ENCODE results near the gene LNPEP.
"Not testable (repeated sequence)": the region's sequence is repeated elsewhere in the genome, so short reads cannot be mapped to it uniquely, and the experiment has no call there.

The LNPEP gene

GRCh38 chr5:97070234-97070633 lies 134.4 kb downstream of the LNPEP start:
- DNase-seq, result no peak

DNA sequence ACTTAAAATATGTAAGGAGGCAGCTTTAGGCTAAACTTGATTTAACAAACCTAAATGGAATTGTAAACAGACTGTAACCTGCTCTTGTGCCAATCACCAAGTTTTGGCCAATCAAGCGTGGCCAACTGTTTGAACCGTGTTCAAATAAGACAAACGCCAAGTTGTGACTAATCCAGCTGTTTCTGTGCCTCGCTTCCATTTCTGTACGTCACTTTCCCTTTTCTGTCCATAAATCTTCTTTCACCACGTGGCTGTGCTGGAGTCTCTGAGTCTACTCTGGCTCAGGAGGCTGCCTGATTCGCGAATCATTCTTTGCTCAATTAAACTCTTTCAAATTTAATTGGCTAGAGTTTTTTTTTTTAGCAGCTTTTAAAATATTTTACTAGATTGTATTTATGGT lies 135.2 kb downstream of the LNPEP start:
- no peak for DNase-seq

DNA sequence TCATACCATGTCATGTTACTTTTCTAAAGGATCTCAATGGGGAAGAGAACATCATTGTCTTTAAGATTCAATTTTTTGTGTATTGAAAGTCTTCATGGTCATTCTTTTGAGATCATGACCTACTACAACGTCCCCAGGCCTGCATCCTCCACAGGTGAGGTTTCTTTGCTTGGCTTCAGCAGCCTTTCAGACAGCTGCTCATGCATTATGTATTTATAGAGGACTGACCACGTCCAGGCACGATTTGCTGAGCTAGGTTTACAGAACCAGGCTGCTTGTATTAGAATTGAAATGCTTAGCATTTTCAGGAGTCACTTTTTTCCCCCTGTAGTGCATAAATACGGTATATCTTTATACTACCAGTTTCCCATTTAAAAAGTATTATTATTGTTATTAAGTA lies 136.1 kb downstream of the LNPEP start:
- no peak for DNase-seq

- no peak for DNase-seq
Observed at GRCh38 chr5:97072696-97073095, 136.8 kb downstream of the LNPEP start.

DNA sequence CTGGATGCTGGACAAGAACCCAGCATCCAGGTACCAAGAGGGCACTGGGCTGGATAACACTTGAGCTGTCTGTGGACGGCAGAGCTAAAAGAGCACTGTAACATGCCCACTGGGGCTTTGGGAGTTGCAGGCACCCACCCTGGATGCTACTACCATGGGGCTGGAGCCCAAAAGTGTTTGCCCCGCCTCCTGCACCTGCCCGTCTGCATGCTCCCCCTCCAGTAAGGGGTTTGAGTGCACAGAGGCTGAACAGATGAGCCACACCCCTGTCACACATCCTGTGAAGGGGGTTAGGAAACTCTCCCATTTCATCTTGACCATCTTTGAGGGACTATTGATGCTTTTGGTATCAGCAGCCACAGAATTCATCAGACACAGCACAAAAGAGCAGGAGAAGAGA lies 137.5 kb downstream of the LNPEP start:
- no peak for DNase-seq

- no peak for DNase-seq
Observed at GRCh38 chr5:97074859-97075489, 139.1 kb downstream of the LNPEP start.

- DNase-seq, result no peak
Observed at GRCh38 chr5:97075649-97076048, 139.8 kb downstream of the LNPEP start.

GRCh38 chr5:97076098-97076497 lies 140.2 kb downstream of the LNPEP start:
- no peak for DNase-seq

DNA sequence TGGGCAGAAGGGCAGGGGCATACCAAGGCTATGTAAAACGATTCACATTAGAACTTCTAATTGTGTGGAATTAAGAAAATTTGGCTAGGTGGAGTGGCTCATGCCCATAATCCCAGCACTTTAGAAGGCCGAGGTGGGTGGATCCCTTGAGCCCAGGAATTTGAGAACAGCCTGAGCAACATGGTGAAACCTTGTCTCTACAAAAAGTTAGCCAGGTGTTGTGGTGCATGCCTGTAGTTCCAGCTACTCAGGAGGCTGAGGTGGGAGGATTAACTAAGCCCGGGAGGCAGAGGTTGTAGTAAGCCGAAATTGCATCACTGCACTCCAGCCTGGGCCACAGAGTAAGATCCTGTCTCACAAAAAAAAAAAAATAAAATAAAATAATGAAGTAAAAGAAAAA lies 141.4 kb downstream of the LNPEP start:
- no peak for DNase-seq

- no peak for DNase-seq
Observed at GRCh38 chr5:97078958-97079743, 143.3 kb downstream of the LNPEP start.

DNA sequence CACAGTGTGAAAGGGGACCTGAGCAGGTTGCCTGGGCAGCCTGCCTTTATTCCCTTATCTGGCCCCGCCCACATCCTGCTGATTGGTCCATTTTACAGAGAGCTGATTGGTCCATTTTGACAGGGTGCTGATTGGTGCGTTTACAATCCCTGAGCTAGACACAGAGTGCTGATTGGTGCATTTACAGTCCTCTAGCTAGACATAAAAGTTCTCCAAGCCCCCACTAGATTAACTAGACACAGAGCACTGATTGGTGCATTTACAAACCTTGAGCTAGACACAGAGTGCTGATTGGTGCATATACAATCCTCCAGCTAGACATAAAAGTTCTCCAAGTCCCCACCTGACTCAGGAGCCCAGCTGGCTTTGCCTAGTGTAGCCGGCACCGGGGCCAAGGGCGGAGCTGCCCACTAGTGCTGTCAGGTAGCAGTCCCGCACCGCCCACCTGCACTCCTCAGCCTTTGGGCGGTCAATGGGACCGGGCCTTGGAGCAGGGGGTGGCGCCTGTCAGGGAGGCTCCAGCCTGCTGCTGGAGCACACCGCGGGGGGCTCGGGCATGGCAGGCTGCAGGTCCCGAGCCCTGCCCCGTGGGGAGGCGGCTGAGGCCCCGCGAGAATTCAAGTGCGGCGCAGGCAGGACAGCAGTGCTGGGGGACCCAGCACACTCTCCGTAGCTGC lies 149.0 kb downstream of the LNPEP start:
- not testable (repeated sequence) for DNase-seq

- DNase-seq, result no peak
Observed at GRCh38 chr5:97085459-97086181, 149.7 kb downstream of the LNPEP start.
